Heart left ventricle (tissue), 13 donors: ENCODE measurements around the gene ELOA2.

Source experiments
- POLR2A ChIP-seq, 2 donors: fragments of 450-650 bp; IDR thresholded peaks; one replicate each; pipeline ENCODE4 v1.6.1; 2017; ENCODE audit warnings: antibody characterized with exemption in 2 of 2, mild to moderate bottlenecking in 2 of 2, moderate library complexity in 2 of 2
- TF ChIP-seq, protein P1 (sequence below), 12 donors: fragments of 200-600 bp; sonication (generic) in 4 of 12; IDR thresholded peaks; one replicate each; pipeline versions ENCODE4 v1.5.0 to v1.8.0; 2018 to 2022; ENCODE audit warnings: antibody characterized with exemption in 12 of 12, mild to moderate bottlenecking in 5 of 12
- donor health status: ischemic (EF 13 %, LVEDD 7.1; RV severe dilation, severe dysfunction).
- donor health status: DM: no; HTN: yes; CAD: no.
- donor health status: DM: no; HTN: no; CAD: no.
- donor health status: ischemic (EF 25% LVEDD 6.9; RV normal size, moderate dysfunction).
- donor health status: ischemic (EF 25% LVEDD 5.7; RV mildly dilated, moderate dysfunction).
- donor health status: ischemic (EF 35%, LVEDD 5.7; RV mildly dilated, moderate dysfunction).
- donor health status: nonischemic (EF 11% LVEDD 7.7; RV severe dilation, severe dysfunction).
- donor health status: DM: yes; HTN: yes; CAD: no.
- donor health status: PGD.
- donor health status: ischemic (EF 29% LVEDD 5.4; RV normal size, mild dysfunction).
- donor health status: nonischemic (EF 23%, LVEDD 6.1; RV moderate dilation, normal function).

DNA sequence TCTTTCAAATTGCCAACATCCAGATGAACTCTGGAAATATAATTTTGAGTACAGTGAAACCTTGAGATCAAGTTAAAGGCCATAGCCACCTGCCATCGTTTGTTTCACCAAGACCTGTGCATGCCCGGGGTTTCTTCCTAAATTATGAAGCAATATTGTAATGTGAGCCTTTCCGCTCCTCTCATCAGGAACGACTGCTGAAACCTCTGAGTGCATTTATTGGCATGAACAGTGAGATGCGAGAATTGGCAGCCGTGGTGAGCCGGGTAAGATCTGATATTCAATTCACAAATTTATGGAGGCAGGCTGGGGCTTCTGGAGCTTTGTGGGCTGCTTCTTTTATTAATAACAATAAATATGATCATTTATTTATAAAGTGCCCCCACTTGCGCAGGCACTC, 27.7 kb upstream of the ELOA2 start:
- TF ChIP-seq, protein P1, sequence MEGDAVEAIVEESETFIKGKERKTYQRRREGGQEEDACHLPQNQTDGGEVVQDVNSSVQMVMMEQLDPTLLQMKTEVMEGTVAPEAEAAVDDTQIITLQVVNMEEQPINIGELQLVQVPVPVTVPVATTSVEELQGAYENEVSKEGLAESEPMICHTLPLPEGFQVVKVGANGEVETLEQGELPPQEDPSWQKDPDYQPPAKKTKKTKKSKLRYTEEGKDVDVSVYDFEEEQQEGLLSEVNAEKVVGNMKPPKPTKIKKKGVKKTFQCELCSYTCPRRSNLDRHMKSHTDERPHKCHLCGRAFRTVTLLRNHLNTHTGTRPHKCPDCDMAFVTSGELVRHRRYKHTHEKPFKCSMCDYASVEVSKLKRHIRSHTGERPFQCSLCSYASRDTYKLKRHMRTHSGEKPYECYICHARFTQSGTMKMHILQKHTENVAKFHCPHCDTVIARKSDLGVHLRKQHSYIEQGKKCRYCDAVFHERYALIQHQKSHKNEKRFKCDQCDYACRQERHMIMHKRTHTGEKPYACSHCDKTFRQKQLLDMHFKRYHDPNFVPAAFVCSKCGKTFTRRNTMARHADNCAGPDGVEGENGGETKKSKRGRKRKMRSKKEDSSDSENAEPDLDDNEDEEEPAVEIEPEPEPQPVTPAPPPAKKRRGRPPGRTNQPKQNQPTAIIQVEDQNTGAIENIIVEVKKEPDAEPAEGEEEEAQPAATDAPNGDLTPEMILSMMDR (IDR thresholded peaks at IDR 0.05) = no peak
- no peak for TF ChIP-seq POLR2A (IDR thresholded peaks at IDR 0.05)
